Ovary (tissue), 9 donors: Measurements from ENCODE around the gene IRGQ. TPM values are rescaled to one million over a fixed set of nuclear protein-coding genes. Genes with fewer than 3 reads are reported as not detected.
"Not testable (repeated sequence)": the region's sequence is repeated elsewhere in the genome, so short reads cannot be mapped to it uniquely, and the experiment has no call there.

Experiments
- DNase-seq, 5 donors: peaks; one replicate each; pipeline ENCODE4 v3.0.0-alpha.2; 2019 to 2020
- H3K27ac ChIP-seq, 2 donors: fragments of 200-600 bp; one replicate each; pipeline versions ENCODE4 v1.5.1 to v1.8.0; 2019 to 2022
- H3K27me3 ChIP-seq: fragments of 200-600 bp; one replicate; pipeline ENCODE4 v1.8.0; 2022
- H3K36me3 ChIP-seq: fragments of 200-600 bp; sonication (generic); one replicate; pipeline ENCODE4 v1.5.1; 2019
- H3K4me1 ChIP-seq: one replicate; pipeline ENCODE4 v1.8.1; 2013; ENCODE audit warnings: mild to moderate bottlenecking, moderate library complexity; ENCODE audit not compliant: insufficient read depth
- H3K4me3 ChIP-seq: fragments of 200-600 bp; sonication (generic); one replicate; pipeline ENCODE4 v1.5.1; 2017
- H3K9me3 ChIP-seq, 2 donors: fragments of 200-600 bp in 1 of 2; sonication (generic) in 1 of 2; one replicate each; pipeline versions ENCODE4 v1.5.1 to v1.8.1; 2013 to 2019; ENCODE audit warnings: mild to moderate bottlenecking in 1 of 2, moderate library complexity in 1 of 2
- CTCF ChIP-seq, 3 donors: fragments of 450-650 bp in 2 of 3; fragments of 200-600 bp in 1 of 3; IDR thresholded peaks; one replicate each; pipeline versions ENCODE4 v1.5.1 to v1.8.0; 2016 to 2022; ENCODE audit warnings: antibody characterized with exemption in 3 of 3, mild to moderate bottlenecking in 1 of 3
- EP300 ChIP-seq: sonication (generic); formaldehyde crosslinking; IDR thresholded peaks from one replicate; pipeline ENCODE4 v1.6.1; 2017; ENCODE audit warnings: antibody characterized with exemption
- POLR2A ChIP-seq: fragments of 450-650 bp; IDR thresholded peaks from one replicate; pipeline ENCODE4 v1.6.1; 2017; ENCODE audit warnings: antibody characterized with exemption, mild to moderate bottlenecking, moderate library complexity
- WGBS, 3 donors: extraction: QIAGEN DNeasy Blood & Tissue Kit in 1 of 3; methylation state at CpG; one replicate each; pipeline versions ENCODE4 v1.1.5 to v1.1.7; 2013 to 2017; 5-methylcytosine and 5-hydroxymethylcytosine counted together
- intact Hi-C, 4 donors: fragments of 100-400 bp; cut with DNase I; formaldehyde crosslinking; loops; one replicate each; pipeline versions ENCODE4 v1.11.0 to v1.15.1; 2022 to 2023
- polyA plus RNA-seq, 2 donors: library from polyadenylated mRNA; stranded (reverse); fragments of 200-250 nt in 1 of 2; fragments of 350-450 nt in 1 of 2; fragmentation: Illumina TruSeq in 1 of 2; extraction: RNeasy Lipid Tissue Mini Kit (QIAGEN cat#74804) in 1 of 2; gene quantifications; one replicate each; pipeline ENCODE4 v1.2.3, GENCODE V29; 2013 to 2014
- total RNA-seq, 7 donors: library from RNA; depleted of rRNA in 2 of 7; stranded (reverse); fragments of >200 nt in 2 of 7; fragmentation: NEBNext Ultra II Directional in 3 of 7; extraction: Animal tissue kit (Norgen Biotek cat#: 25700) in 3 of 7; gene quantifications; one replicate each; pipeline versions ENCODE4 v1.1.0 to v1.2.4, GENCODE V29; 2016 to 2023
- donor health status: DM: no; HTN: no; CAD: no; lungs with moderate emphysema.
- donor health status: DM: no; HTN: no; CAD: no.
- donor health status: Bipolar disorder and iron deficiency.
- donor health status: DM: yes; HTN: yes; CAD: no.
- donor health status: DM: no; HTN: no; CAD: no.
- donor health status: DM: yes; HTN: yes; CAD: no.

The IRGQ gene
- total and polyA plus RNA-seq, 9 donors, result 5.4 to 25.8 (median 19.2) TPM

GRCh38 chr19:43638995-43639518 lies 43.1 kb upstream of the IRGQ start:
- TF ChIP-seq POLR2A, result no peak
- no peak for TF ChIP-seq EP300
- TF ChIP-seq CTCF (IDR thresholded peaks at IDR 0.05), result no peak
- DNase-seq, result no peak
- H3K4me1 ChIP-seq, result peaks cover 6% of the 10 kb centered on the region
- H3K9me3 ChIP-seq, result no peaks in the 10 kb centered on the region
- no peaks in the 10 kb centered on the region for H3K36me3 ChIP-seq
- WGBS, 3 donors, result 10 to 15% (median 14%) methylated on average over 15 to 18 of the region's 18 CpGs
- peak overlapping the region; percentile 61 for H3K4me3 ChIP-seq
- intact Hi-C loops, result no loop called here
- H3K27ac ChIP-seq, result peak overlapping the region in 1 of 2 donors; percentile 69
- H3K27me3 ChIP-seq, result no peaks in the 10 kb centered on the region

DNA sequence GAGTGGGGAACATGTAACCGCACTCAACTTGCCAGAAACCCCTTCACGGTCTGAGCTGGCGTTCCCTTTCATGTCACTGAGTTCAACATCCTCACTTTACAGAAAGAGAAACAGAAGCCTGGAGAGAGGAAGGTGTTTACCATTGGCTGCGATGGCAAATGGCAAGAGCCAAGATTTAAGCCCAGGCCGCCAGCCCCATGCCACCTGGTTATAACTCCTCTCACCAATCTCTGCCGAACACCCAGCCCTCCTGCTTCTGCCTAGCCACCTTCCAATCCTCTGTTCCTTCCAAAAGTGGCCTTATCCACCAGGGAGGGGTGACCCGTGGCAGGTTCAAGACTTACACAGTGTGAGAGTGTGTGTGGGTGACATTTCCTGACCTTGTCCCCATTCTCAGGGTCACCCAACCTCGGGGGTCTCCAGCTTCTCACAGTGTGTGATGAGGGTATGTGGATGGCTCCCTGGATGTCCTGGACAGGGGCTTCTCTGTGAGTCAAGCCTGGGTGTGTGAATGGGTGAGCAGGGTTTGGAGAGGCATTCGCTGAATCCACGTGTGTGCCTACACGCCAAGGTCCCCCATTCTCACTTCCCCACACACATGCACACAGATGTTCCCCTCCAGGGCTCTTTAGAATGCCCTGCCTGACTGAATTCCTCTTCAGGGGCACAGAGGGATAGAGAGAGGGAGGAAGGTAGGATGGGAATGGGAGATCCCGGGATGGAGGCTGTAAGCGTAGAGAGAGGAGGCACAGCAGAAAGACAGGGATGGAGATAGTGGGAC lies 42.5 kb upstream of the IRGQ start:
- no peaks in the 10 kb centered on the region for H3K27me3 ChIP-seq
- H3K4me1 ChIP-seq, result peaks cover 6% of the 10 kb centered on the region
- H3K9me3 ChIP-seq, result no peaks in the 10 kb centered on the region
- intact Hi-C loops, result no loop called here
- H3K27ac ChIP-seq, result no peak overlapping the region
- no peak for TF ChIP-seq EP300
- TF ChIP-seq POLR2A, result no peak
- no peak for TF ChIP-seq CTCF (IDR thresholded peaks at IDR 0.05)
- 66 to 80% (median 77%) methylated on average over 13 of the region's 13 CpGs for WGBS, 3 donors
- no peak for DNase-seq
- H3K4me3 ChIP-seq, result no peak overlapping the region
- H3K36me3 ChIP-seq, result no peaks in the 10 kb centered on the region

GRCh38 chr19:43636121-43636683 lies 40.3 kb upstream of the IRGQ start:
- H3K27ac ChIP-seq, result no peak overlapping the region
- H3K4me1 ChIP-seq, result peaks cover 6% of the 10 kb centered on the region
- no peak for TF ChIP-seq CTCF (IDR thresholded peaks at IDR 0.05)
- TF ChIP-seq EP300, result no peak
- no peak for TF ChIP-seq POLR2A
- no peaks in the 10 kb centered on the region for H3K27me3 ChIP-seq
- 78 to 82% (median 78%) methylated on average over 14 of the region's 14 CpGs for WGBS, 3 donors
- H3K4me3 ChIP-seq, result no peak overlapping the region
- intact Hi-C loops, result no loop called here
- DNase-seq, result no peak
- H3K36me3 ChIP-seq, result no peaks in the 10 kb centered on the region
- no peaks in the 10 kb centered on the region for H3K9me3 ChIP-seq

- H3K4me3 ChIP-seq, H3K36me3 ChIP-seq, H3K9me3 ChIP-seq, H3K27me3 ChIP-seq, DNase-seq, H3K4me1 ChIP-seq, intact Hi-C loops, H3K27ac ChIP-seq: not testable (repeated sequence)
- WGBS, 3 donors, result 4 to 17% (median 14%) methylated on average over 2 of the region's 2 CpGs
Observed at GRCh38 chr19:43635561-43635940, 39.6 kb upstream of the IRGQ start.
